Measurements from ENCODE around the gene LCN15. TPM values are rescaled to one million over a fixed set of nuclear protein-coding genes. Genes with fewer than 3 reads are reported as not detected.
"Not testable (repeated sequence)": the region's sequence is repeated elsewhere in the genome, so short reads cannot be mapped to it uniquely, and the experiment has no call there.

LCN15 gene
- total RNA-seq, 1 experiment from 2014 or later = not detected

GRCh38 chr9:136784249-136784996 is 20.1 kb upstream of the LCN15 start:
- DNase-seq (ENCODE audit: low read depth) = peak; percentile 32
- in situ Hi-C loops (cut with HindIII; ENCODE audit: low pct_unique_long_range_greater_than_20kb, low sequenced_read_pairs) = no loop called here

DNA sequence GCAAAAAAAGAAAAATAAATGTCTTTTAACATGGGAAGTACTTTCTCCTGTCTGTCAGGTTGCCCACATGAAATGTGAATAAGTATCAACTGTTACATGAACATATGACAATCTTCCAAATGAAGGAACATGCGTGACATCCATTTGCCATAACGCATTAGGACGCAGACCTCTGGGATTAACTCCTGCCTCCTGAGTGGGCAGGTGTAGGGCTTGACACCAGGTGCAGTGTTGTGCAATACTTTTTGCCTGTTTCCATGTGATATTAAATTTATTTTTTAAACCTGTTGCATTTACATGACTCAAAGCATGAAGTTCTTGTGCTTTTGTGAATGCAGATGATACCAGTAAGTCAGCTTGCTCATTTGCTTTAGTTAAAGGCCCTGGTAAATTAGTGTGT is 18.1 kb upstream of the LCN15 start:
- no peak for DNase-seq (ENCODE audit: low read depth)
- in situ Hi-C loops (cut with HindIII; ENCODE audit: low pct_unique_long_range_greater_than_20kb, low sequenced_read_pairs) = no loop called here

DNA sequence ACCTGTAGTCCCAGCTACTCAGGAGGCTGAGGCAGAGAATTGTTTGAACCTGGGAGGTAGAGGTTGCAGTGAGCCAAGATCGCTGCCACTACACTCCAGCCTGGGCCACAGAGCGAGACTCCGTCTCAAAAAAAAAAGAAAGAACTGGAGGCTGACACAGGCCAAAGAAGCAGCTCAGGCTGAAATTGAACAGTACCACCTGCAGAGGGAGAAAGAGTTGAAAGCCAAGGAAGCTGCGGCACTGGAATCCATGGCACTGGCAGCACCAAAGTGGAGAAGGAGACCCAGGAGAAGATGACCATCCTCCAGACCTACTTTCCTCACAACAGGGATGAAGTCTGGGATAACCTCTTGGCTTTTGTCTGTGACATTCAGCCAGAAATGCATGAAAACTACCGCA is 15.5 kb upstream of the LCN15 start:
- no peak for DNase-seq (ENCODE audit: low read depth)
- in situ Hi-C loops (cut with HindIII; ENCODE audit: low pct_unique_long_range_greater_than_20kb, low sequenced_read_pairs) = no loop called here

GRCh38 chr9:136777359-136777758 is 13.0 kb upstream of the LCN15 start:
- in situ Hi-C loops (cut with HindIII; ENCODE audit: low pct_unique_long_range_greater_than_20kb, low sequenced_read_pairs) = no loop called here
- no peak for DNase-seq (ENCODE audit: low read depth)

DNA sequence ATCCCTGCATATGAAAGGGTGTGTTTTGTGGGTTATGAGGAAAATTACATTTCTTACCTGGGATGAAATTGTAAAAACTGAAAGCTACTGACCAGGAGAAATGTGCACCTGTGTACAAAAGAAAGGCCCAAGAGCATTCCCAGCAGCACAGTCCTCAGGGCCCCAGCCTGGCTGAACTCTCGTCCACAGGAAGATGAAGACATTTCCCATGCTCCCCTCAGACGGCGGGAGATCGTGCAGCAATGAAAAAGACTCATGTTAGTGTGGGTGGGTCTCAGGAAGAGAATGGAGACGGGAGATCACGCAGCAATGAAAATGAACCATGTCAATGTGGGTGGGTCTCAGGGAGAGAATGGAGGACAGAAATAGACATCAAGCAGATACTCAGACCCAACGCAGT is 12.6 kb upstream of the LCN15 start:
- no peak for DNase-seq (ENCODE audit: low read depth)
- in situ Hi-C loops (cut with HindIII; ENCODE audit: low pct_unique_long_range_greater_than_20kb, low sequenced_read_pairs) = no loop called here

DNA sequence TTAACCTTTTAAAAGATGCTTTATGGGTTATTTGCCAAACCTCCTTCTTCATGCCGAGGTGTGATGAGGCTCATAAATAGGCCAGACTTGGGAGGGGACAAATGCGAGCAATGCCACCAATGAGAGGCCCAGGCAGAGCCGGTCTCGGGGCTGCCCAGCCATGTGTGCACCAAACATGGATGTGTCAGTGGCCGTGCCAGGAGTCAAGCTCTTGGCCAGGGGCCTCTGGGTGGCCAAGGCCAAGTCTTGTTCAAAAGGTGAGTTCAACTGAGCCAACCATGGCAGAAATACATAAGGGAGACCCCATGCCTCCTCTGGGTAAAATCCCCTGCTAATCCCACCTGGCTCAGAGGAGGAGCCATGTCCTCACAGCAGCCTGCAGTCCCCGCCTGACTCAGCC is 10.9 kb upstream of the LCN15 start:
- DNase-seq (ENCODE audit: low read depth) = no peak
- in situ Hi-C loops (cut with HindIII; ENCODE audit: low pct_unique_long_range_greater_than_20kb, low sequenced_read_pairs) = no loop called here

- in situ Hi-C loops (cut with HindIII; ENCODE audit: low pct_unique_long_range_greater_than_20kb, low sequenced_read_pairs) = no loop called here
- no peak for DNase-seq (ENCODE audit: low read depth)
Observed at GRCh38 chr9:136774416-136775045, 10.2 kb upstream of the LCN15 start.

DNA sequence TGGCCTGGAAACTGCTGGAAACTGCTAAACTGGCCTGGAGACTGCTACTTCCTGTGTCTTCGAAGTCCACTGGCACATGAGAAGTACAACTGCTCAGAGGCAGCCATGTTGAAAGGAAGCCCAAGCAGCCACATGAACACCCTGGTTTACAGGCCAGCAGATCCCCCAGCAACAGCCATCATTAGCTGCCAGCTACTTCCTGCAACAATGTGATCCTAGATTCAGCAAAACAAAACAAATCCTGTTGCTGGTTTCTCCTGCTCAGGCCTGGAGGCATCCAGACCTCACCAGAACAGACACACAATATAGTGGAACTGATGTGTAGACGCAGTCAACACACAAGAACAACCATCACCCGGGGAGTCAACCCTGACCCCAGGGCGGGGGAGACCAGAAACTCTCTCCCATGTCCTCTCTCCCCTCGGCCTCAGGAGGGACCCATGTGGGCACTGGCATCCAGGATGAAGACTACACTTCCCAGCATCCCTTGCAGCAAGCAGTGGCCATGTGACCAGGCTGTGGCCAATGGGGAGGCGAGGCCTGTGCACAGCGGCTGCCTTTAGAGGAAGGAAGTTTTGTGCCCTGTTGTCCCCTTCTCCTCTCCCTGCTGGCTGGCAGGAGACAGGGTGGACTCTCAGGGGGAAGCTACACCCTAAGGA is 9.2 kb upstream of the LCN15 start:
- in situ Hi-C loops (cut with HindIII; ENCODE audit: low pct_unique_long_range_greater_than_20kb, low sequenced_read_pairs) = no loop called here
- DNase-seq (ENCODE audit: low read depth) = peak; percentile 33

- no peak for DNase-seq (ENCODE audit: low read depth)
- in situ Hi-C loops (cut with HindIII; ENCODE audit: low pct_unique_long_range_greater_than_20kb, low sequenced_read_pairs) = no loop called here
Observed at GRCh38 chr9:136771907-136772415, 7.6 kb upstream of the LCN15 start.

DNA sequence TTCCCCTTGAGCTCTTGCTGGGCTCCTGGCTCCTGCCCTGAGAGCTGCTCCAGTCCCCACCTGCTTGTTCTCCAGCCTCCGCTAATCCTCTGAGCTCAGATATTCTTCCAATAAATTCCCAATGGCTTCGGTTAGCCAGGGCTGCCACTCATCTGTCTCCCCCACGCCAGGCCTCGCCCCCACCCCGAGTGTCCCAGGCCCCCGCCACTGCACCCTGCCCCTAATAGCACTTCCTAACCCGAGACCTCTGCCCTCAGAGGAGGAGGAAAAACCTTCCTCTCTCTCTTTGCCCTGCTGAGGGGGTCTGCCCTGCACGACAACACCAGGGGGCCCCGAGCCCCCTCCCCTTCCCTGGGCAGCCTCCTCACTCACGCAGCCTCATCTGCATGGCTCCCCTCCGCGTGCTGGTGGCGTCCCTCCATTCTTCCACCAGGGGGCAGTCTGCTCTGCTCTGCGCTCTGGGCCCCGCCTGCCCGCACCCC is 5.4 kb upstream of the LCN15 start:
- no peak for DNase-seq (ENCODE audit: low read depth)

DNA sequence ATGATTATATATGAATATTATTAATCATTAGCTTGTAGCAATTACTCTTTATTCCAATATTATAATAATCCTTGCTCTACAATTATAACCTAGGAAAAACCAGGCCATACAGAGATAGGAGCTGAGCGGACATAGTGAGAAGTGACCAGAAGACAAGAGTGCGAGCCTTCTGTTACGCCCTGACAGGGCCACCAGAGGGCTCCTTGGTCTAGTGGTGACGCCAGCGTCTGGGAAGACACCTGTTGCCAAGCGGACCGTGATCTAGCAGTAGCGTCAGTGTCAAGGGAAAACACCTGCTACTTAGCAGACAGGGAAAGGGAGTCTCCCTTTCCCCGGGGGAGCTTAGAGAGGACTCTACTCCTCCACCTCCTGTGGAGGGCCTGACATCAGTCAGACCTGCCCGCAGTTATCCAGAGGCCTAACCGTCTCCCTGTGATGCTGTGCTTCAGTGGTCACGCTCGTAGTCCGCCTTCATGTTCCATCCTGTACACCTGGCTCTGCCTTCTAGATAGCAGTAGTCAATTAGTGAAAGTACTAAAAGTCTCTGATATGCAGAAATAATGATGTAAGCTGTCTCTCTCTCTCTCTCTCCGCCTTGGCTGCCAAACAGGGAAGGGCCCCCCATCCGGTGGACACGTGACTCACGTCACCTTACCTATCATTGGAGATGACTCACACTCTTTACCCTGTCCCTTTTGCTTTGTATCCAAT is 2.2 kb upstream of the LCN15 start:
- in situ Hi-C loops (cut with HindIII; ENCODE audit: low pct_unique_long_range_greater_than_20kb, low sequenced_read_pairs) = not testable (repeated sequence)
- peak; percentile 73 for DNase-seq (ENCODE audit: low read depth)

More for the DNA sequence above, 5.4 kb upstream of the LCN15 start:
- in situ Hi-C loops (cut with HindIII; ENCODE audit: low pct_unique_long_range_greater_than_20kb, low sequenced_read_pairs) = no loop called here

- in situ Hi-C loops (cut with HindIII; ENCODE audit: low pct_unique_long_range_greater_than_20kb, low sequenced_read_pairs); DNase-seq (ENCODE audit: low read depth): not testable (repeated sequence)
Observed at GRCh38 chr9:136765745-136766409, 1.6 kb upstream of the LCN15 start.

GRCh38 chr9:136765041-136765440 is 723 bp upstream of the LCN15 start:
- DNase-seq (ENCODE audit: low read depth) = no peak
- in situ Hi-C loops (cut with HindIII; ENCODE audit: low pct_unique_long_range_greater_than_20kb, low sequenced_read_pairs) = no loop called here

DNA sequence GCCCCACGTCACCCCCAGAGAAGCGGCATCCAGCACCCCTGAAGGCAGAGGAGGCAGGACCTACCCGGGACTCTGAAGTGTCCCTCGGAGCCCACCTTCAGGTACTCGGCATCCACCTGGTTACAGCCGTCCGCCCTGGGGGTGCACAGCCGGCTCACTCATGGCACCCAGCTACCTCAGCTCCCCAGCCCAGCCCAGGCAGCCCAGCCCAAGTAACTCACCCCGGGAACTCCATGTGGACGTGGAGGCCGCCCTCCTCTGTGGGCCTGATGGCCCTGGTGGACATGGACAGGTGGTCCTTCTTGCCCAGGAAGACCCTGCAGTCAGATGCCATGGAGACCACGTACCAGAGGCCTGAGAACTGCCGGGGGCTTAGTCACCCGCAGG is 676 bp downstream of the LCN15 start:
- in situ Hi-C loops (cut with HindIII; ENCODE audit: low pct_unique_long_range_greater_than_20kb, low sequenced_read_pairs) = no loop called here
- DNase-seq (ENCODE audit: low read depth) = no peak

GRCh38 chr9:136762915-136763648 is 1.2 kb downstream of the LCN15 start:
- DNase-seq (ENCODE audit: low read depth) = no peak
- in situ Hi-C loops (cut with HindIII; ENCODE audit: low pct_unique_long_range_greater_than_20kb, low sequenced_read_pairs) = no loop called here

GRCh38 chr9:136762221-136762691 is 2.1 kb downstream of the LCN15 start:
- in situ Hi-C loops (cut with HindIII; ENCODE audit: low pct_unique_long_range_greater_than_20kb, low sequenced_read_pairs) = no loop called here
- DNase-seq (ENCODE audit: low read depth) = no peak

DNA sequence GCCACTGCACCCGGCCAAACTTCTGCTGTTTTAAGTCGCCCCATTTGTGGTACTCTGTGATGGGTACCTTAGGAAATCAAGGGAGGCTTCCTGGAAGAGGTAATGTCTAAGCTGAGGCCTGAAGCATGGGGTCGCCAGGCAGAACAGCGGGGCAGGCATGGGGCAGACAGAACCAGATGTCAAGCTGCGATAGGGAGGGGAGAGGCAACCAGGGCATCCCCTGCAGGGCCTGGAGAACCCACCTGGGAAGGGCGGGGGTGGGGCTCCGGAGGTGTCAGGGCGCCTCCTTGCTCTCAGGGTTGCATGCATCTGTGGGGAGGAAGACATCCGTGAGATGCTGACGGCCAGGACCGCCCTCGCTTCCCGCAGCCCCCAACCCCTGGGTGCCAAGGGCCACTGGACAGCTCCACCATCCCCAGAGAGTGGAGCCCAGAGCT is 2.8 kb downstream of the LCN15 start:
- in situ Hi-C loops (cut with HindIII; ENCODE audit: low pct_unique_long_range_greater_than_20kb, low sequenced_read_pairs) = no loop called here
- no peak for DNase-seq (ENCODE audit: low read depth)

All from Caki2 (cell line).